GDM1 (cell line): ENCODE results near the gene DTNBP1.

Experiments
- DNase-seq: peaks from one replicate; lab custom pipeline; 2025; lab: John Stamatoyannopoulos, UW

The DTNBP1 gene

DNA sequence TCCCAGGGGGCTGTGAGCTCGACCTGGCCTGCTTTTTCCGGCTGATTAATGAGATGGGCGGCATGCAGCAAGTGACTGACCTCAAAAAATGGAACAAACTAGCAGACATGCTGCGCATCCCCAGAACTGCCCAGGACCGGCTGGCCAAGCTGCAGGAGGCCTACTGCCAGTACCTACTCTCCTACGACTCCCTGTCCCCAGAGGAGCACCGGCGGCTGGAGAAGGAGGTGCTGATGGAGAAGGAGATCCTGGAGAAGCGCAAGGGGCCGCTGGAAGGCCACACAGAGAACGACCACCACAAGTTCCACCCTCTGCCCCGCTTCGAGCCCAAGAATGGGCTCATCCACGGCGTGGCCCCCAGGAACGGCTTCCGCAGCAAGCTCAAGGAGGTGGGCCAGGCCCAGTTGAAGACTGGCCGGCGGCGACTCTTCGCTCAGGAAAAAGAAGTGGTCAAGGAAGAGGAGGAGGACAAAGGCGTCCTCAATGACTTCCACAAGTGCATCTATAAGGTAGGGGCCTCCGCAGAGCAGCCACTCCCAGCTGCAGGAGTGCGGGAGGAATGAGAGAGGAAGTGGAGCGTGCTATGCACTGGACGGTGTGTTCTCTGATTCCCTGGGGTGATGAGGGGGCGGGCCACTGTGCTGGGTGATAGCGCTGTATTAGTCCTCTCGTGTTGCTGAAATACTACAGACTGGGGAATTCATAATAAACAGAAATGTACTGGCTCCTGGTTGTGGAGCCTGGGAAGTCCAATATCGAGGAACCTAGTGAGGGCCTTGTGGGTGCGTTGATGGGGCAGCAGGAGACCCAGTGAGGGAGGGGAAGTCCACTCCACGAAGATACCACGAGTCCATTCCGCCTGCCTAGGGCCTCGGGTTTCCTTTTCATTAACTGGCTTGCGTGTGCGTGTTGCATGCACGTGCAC lies 161.7 kb downstream of the DTNBP1 start:
- DNase-seq: no peak

DNA sequence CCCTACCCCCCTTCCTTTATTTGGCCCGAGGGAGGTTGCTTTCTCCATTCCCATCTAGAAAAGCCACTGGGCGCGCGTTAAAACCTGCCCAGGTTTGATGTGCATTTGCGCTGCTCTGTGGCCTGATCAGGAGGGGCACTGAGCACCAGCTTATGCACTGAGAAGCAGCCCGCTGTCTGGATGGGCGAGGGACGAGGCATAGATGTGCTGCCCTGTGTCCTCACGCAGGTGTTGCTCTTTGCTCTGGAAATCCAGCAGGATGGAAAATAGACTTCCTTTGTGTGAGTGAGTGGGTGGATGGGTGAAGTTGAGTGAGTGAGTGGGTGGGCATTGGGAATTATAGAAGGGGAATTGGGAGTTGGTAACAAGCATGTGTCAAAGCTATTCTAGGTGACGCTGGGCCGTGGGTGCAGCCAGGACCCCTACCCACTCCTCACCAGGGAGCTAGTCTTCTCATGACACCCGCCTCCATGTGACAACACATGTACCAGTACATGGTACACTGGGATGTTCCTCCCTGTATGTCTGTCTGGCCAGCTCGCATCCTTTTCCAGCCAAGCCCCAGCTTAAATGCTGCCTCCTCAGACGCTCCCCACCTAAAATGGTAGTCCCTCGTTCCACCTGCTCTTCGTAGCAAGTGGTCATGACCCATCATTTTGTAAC lies 162.6 kb downstream of the DTNBP1 start:
- no peak for DNase-seq

GRCh38 chr6:15499591-15499990 lies 163.2 kb downstream of the DTNBP1 start:
- DNase-seq: no peak

- no peak for DNase-seq
These were observed 163.7 kb downstream of the DTNBP1 start for GRCh38 chr6:15499125-15499524.

GRCh38 chr6:15498640-15499039 lies 164.2 kb downstream of the DTNBP1 start:
- DNase-seq: no peak

GRCh38 chr6:15496345-15497131 lies 166.3 kb downstream of the DTNBP1 start:
- no peak for DNase-seq

- DNase-seq: no peak
These were observed 167.4 kb downstream of the DTNBP1 start for GRCh38 chr6:15495375-15495901.

GRCh38 chr6:15493437-15494168 lies 169.2 kb downstream of the DTNBP1 start:
- DNase-seq: no peak

- no peak for DNase-seq
These were observed 170.9 kb downstream of the DTNBP1 start for GRCh38 chr6:15491986-15492269.

DNA sequence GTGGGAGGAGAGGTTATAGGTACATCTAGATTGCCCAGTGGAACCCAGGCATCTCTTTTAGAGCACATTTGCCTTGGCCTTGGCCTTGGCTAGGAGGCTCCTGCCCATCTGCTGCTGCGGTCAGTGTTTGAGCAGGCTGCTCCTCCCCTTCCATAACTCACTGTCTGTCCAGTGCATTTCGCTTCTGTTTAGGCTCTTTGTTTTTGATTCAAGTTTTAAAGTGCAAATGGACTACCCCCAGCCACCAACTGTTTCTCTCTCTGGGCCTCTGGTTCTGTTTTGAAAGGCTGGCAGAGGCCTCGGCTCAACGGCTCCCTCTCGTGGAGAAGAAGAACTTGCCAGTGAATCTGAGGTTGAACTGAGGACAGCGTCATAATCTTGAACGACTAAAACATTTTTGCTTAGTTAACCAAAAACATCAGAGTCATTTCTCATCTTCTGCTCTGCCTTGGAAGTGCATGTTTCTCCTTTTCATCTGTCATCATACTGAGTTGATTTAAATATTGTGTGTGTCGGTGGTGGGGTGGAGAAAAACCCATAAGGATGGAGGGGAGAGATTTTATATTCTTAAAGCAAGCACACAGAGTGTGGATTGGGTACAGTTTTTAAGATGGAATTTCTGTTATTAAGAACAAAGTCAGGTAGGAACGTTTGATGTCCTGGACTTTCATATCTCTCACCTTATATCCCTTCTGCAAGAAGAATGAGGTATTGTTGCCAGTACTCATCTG lies 171.4 kb downstream of the DTNBP1 start:
- no peak for DNase-seq

GRCh38 chr6:15490242-15491100 lies 172.4 kb downstream of the DTNBP1 start:
- no peak for DNase-seq

- DNase-seq: no peak
These were observed 173.4 kb downstream of the DTNBP1 start for GRCh38 chr6:15489261-15489962.

DNA sequence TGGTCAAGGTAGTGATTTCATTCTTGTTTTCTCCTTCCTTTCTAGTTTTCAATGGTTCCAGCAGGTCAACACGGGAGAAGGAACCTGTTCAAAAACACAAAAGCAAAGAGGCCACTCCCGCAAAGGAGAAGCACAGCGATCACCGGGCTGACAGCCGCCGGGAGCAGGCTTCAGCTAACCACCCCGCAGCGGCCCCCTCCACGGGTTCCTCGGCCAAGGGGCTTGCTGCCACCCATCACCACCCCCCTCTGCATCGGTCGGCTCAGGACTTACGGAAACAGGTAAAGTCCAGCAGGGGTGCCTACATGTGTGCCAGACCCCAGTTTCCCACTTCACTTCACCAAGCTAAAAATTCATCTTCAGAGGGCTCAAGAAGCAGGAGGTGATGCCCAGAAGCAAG lies 175.6 kb downstream of the DTNBP1 start:
- DNase-seq: no peak

DNA sequence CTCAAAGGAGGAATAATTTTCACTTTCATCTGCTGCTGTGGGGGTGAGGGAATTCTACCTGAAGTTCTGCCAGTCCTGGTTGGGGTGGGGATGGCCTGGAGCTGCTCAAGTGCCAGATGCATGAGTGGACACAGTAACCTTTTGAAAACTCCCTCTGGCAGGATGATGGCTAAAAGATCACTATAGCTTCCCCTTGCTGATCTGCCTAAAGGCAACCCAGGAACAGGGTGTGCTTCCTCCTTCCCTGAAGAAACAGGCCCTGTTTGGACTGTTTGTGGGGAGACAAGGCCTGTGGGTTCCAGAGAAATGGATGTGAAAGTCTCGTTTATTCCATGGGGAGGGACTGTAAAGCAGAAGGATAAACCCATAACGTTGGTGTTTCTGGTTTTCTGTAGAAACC lies 176.9 kb downstream of the DTNBP1 start:
- DNase-seq: no peak

DNA sequence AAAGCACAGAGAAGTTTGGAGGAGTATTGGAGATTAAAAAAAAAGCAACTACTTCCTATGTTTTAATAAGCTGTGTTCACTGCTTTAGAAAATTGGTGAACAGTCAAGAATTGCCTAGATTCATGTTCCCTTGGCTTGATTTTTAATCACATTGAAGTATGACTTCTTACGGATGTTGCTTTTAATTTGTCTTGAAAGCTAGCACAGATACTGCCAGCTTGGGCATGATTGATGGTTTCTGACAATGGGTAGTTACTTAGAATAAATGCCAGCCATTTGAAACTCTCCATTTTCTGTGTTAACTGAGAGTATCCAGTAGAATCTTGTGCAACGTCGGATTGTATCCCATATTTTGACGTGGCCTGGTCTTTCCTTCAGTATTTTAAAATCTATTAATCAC lies 178.0 kb downstream of the DTNBP1 start:
- no peak for DNase-seq

DNA sequence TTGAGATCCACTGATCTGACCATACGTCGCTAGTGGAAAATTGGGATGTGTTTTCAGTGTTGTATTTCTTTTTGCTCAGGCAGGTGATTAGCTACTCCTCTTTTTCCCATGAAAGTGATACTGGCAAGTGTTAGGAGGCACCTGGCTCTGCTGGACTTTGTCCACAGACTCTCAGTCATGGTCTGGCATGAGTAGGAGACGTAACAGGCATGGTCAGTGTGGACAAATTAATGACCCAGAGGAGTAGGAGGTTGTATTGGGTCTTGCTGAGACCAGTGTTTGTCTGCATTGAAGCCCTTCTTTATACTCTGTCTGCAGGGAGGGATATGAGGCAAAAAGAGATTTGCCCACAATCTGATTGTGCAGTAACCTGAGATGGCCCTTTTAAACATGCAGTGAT lies 178.7 kb downstream of the DTNBP1 start:
- DNase-seq: no peak

DNA sequence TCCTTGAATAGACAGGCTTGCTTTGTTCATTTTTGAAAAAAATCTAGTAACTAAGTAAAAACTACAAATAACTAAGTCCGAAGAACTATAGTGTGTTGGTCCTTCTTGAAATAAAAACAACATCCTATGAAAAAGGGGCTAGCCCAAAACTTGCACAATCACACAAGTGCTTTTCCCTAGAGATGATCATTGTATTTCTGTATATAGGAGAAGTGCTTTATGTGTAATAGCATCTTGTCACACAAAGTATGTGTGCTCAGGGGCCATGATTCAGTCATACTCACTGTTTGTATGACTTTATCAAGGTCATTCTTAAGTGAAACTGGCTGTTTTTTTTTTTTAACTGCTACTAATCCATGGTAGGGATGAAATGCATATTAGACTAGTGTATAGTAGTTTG lies 179.8 kb downstream of the DTNBP1 start:
- no peak for DNase-seq

- no peak for DNase-seq
These were observed 181.2 kb downstream of the DTNBP1 start for GRCh38 chr6:15481390-15482291.

GRCh38 chr6:15480525-15480924 lies 182.3 kb downstream of the DTNBP1 start:
- DNase-seq: no peak
